HG03280 (cell line): ENCODE measurements around the gene DAB1.
"Not testable (repeated sequence)": the region's sequence is repeated elsewhere in the genome, so short reads cannot be mapped to it uniquely, and the experiment has no call there.

Experiments used
- ATAC-seq: cut with Tn5 transposase; IDR thresholded peaks from one replicate; pipeline ENCODE4 v1.9.1; 2021; ENCODE audit warnings: mild to moderate bottlenecking, moderate library complexity; ENCODE audit not compliant: unreplicated experiment

The DAB1 gene

GRCh38 chr1:57088653-57089052, 335.2 kb downstream of the DAB1 start:
- no peak for ATAC-seq

GRCh38 chr1:57087660-57088059, 336.2 kb downstream of the DAB1 start:
- ATAC-seq, result not testable (repeated sequence)

- ATAC-seq, result no peak
Observed at GRCh38 chr1:57086154-57086553, 337.7 kb downstream of the DAB1 start.

- ATAC-seq, result no peak
Observed at GRCh38 chr1:57084701-57085100, 339.2 kb downstream of the DAB1 start.

- no peak for ATAC-seq
Observed at GRCh38 chr1:57082711-57083439, 341.0 kb downstream of the DAB1 start.

GRCh38 chr1:57079454-57080157, 344.3 kb downstream of the DAB1 start:
- ATAC-seq, result no peak

GRCh38 chr1:57072401-57073110, 351.3 kb downstream of the DAB1 start:
- ATAC-seq, result no peak

- ATAC-seq, result no peak
Observed at GRCh38 chr1:57067863-57068262, 356.0 kb downstream of the DAB1 start.

GRCh38 chr1:57066980-57067610, 356.8 kb downstream of the DAB1 start:
- no peak for ATAC-seq

- ATAC-seq, result no peak
Observed at GRCh38 chr1:57065442-57065841, 358.4 kb downstream of the DAB1 start.

- ATAC-seq, result no peak
Observed at GRCh38 chr1:57064379-57065140, 359.3 kb downstream of the DAB1 start.

GRCh38 chr1:57063406-57064125, 360.3 kb downstream of the DAB1 start:
- ATAC-seq, result no peak

- no peak for ATAC-seq
Observed at GRCh38 chr1:57061369-57061768, 362.5 kb downstream of the DAB1 start.

GRCh38 chr1:57060451-57060850, 363.4 kb downstream of the DAB1 start:
- no peak for ATAC-seq

GRCh38 chr1:57058652-57059501, 365.0 kb downstream of the DAB1 start:
- no peak for ATAC-seq

- no peak for ATAC-seq
Observed at GRCh38 chr1:57048856-57049255, 375.0 kb downstream of the DAB1 start.

GRCh38 chr1:57046462-57046861, 377.4 kb downstream of the DAB1 start:
- no peak for ATAC-seq

- ATAC-seq, result no peak
Observed at GRCh38 chr1:57041901-57042300, 382.0 kb downstream of the DAB1 start.

- no peak for ATAC-seq
Observed at GRCh38 chr1:57040811-57041210, 383.0 kb downstream of the DAB1 start.
